AG08395 (cell line): ENCODE results near the gene EPB41.
"Not testable (repeated sequence)": the region's sequence is repeated elsewhere in the genome, so short reads cannot be mapped to it uniquely, and the experiment has no call there.

Experiments used
- DNase-seq: peaks from one replicate; pipeline ENCODE4 v3.0.0; 2012; ENCODE audit warnings: mixed read lengths, low spot score

Gene EPB41

GRCh38 chr1:28982198-28982597 lies 67.8 kb downstream of the EPB41 start:
- DNase-seq, result no peak

- DNase-seq, result no peak
Observed at GRCh38 chr1:28983091-28983490, 68.7 kb downstream of the EPB41 start.

GRCh38 chr1:28983509-28984310 lies 69.3 kb downstream of the EPB41 start:
- no peak for DNase-seq

- no peak for DNase-seq
Observed at GRCh38 chr1:28984311-28984684, 69.9 kb downstream of the EPB41 start.

- DNase-seq, result no peak
Observed at GRCh38 chr1:28985427-28985826, 71.1 kb downstream of the EPB41 start.

- no peak for DNase-seq
Observed at GRCh38 chr1:28986306-28986910, 72.0 kb downstream of the EPB41 start.

- DNase-seq, result no peak
Observed at GRCh38 chr1:29002792-29003191, 88.4 kb downstream of the EPB41 start.

GRCh38 chr1:29004288-29004687 lies 89.9 kb downstream of the EPB41 start:
- no peak for DNase-seq

- no peak for DNase-seq
Observed at GRCh38 chr1:29004798-29005197, 90.4 kb downstream of the EPB41 start.

GRCh38 chr1:29011775-29012174 lies 97.4 kb downstream of the EPB41 start:
- no peak for DNase-seq

- DNase-seq, result no peak
Observed at GRCh38 chr1:29017235-29017634, 102.9 kb downstream of the EPB41 start.

- no peak for DNase-seq
Observed at GRCh38 chr1:29017975-29018712, 103.8 kb downstream of the EPB41 start.

- DNase-seq, result no peak
Observed at GRCh38 chr1:29022620-29023019, 108.3 kb downstream of the EPB41 start.

GRCh38 chr1:29029667-29030066 lies 115.3 kb downstream of the EPB41 start:
- DNase-seq, result no peak

GRCh38 chr1:29032841-29033240 lies 118.5 kb downstream of the EPB41 start:
- no peak for DNase-seq

GRCh38 chr1:29033829-29034466 lies 119.6 kb downstream of the EPB41 start:
- DNase-seq, result peak; percentile 67

- no peak for DNase-seq
Observed at GRCh38 chr1:29043274-29043965, 129.1 kb downstream of the EPB41 start.

- DNase-seq, result no peak
Observed at GRCh38 chr1:29044010-29044409, 129.6 kb downstream of the EPB41 start.

- not testable (repeated sequence) for DNase-seq
Observed at GRCh38 chr1:29045663-29046062, 131.3 kb downstream of the EPB41 start.

GRCh38 chr1:29047142-29047541 lies 132.8 kb downstream of the EPB41 start:
- no peak for DNase-seq

GRCh38 chr1:29050166-29050565 lies 135.8 kb downstream of the EPB41 start:
- no peak for DNase-seq

- no peak for DNase-seq
Observed at GRCh38 chr1:29052100-29052499, 137.7 kb downstream of the EPB41 start.
